ENCODE data around the gene FGFR2.

GRCh38 chr10:121589553-121589952 lies 8.7 kb downstream of the FGFR2 start:
- TF ChIP-seq CTCF (IDR thresholded peaks at IDR 0.05) (no peak), POLR2AphosphoS5 (IDR thresholded peaks at IDR 0.05) (no peak)

Measured in breast epithelium (tissue), 3 donors.